Endothelial cell of umbilical vein (primary cell): ENCODE measurements around the gene VAV3.

Experiments used
- MYC ChIP-seq: IDR thresholded peaks from one replicate; pipeline ENCODE4 v1.6.1; 2011; ENCODE audit warnings: mild to moderate bottlenecking, low read depth, low read length
- POLR2A ChIP-seq: IDR thresholded peaks from 2 replicates; pipeline ENCODE4 v1.6.1; 2012; ENCODE audit warnings: low read depth, mild to moderate bottlenecking, control low read depth, low read length
- TF ChIP-seq, protein P1 (sequence below), 2 donors: IDR thresholded peaks; 1 replicate in 1 of 2; 2 replicates in 1 of 2; pipeline ENCODE4 v1.5.1; 2011; ENCODE audit warnings: low read length in 2 of 2, mild to moderate bottlenecking in 2 of 2, moderate library complexity in 2 of 2, control low read depth in 1 of 2, inconsistent platforms in 1 of 2, low read depth in 1 of 2; ENCODE audit not compliant: insufficient read depth in 1 of 2; ENCODE audit errors: extremely low read depth in 1 of 2

GRCh38 chr1:107622966-107623365 is 342.0 kb downstream of the VAV3 start:
- TF ChIP-seq POLR2A (no peak), MYC (no peak)
- TF ChIP-seq, protein P1, sequence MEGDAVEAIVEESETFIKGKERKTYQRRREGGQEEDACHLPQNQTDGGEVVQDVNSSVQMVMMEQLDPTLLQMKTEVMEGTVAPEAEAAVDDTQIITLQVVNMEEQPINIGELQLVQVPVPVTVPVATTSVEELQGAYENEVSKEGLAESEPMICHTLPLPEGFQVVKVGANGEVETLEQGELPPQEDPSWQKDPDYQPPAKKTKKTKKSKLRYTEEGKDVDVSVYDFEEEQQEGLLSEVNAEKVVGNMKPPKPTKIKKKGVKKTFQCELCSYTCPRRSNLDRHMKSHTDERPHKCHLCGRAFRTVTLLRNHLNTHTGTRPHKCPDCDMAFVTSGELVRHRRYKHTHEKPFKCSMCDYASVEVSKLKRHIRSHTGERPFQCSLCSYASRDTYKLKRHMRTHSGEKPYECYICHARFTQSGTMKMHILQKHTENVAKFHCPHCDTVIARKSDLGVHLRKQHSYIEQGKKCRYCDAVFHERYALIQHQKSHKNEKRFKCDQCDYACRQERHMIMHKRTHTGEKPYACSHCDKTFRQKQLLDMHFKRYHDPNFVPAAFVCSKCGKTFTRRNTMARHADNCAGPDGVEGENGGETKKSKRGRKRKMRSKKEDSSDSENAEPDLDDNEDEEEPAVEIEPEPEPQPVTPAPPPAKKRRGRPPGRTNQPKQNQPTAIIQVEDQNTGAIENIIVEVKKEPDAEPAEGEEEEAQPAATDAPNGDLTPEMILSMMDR (IDR thresholded peaks at IDR 0.05; ENCODE audit: extremely low read depth in 1 of 2, insufficient read depth in 1 of 2, low read depth in 1 of 2, low read length in 2 of 2) = no peak
